Measurements from ENCODE around the gene GP2. TPM values are rescaled to one million over a fixed set of nuclear protein-coding genes. Genes with fewer than 3 reads are reported as not detected.

Gene GP2
- total RNA-seq, 4 donors from 2014 or later = 0.98 to 7.8 (median 2.7) TPM

DNA sequence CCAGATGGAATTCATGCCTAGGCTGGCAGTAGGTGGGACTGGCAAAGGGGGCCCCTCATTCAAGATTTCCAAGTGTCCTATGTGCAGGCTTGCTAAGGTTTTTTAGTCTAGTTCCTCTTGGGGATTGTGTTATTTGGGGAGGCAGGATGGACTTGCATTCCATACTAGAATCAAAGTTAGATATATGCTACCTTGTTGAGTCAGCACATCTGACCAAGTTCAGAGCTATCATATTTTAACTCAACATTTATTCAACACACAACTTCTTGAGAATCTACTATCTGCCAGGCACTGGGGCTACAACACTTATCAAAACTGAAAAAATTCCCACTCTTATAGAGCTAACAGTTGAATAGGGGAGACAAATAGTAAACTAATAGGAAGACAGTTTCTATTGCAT lies 6.7 kb downstream of the GP2 start:
- Histone ChIP-seq H3K4me3 (no peak overlapping the region), H3K27ac (no peak overlapping the region), H3K4me1 (no peaks in the 10 kb centered on the region), H3K9me3 (no peaks in the 10 kb centered on the region), H3K36me3 (no peaks in the 10 kb centered on the region), H3K27me3 (no peaks in the 10 kb centered on the region)
- DNase-seq (ENCODE audit: low spot score in 2 of 2) = no peak
- no peak for TF ChIP-seq POLR2A (IDR thresholded peaks at IDR 0.05)
- TF ChIP-seq, protein P1, sequence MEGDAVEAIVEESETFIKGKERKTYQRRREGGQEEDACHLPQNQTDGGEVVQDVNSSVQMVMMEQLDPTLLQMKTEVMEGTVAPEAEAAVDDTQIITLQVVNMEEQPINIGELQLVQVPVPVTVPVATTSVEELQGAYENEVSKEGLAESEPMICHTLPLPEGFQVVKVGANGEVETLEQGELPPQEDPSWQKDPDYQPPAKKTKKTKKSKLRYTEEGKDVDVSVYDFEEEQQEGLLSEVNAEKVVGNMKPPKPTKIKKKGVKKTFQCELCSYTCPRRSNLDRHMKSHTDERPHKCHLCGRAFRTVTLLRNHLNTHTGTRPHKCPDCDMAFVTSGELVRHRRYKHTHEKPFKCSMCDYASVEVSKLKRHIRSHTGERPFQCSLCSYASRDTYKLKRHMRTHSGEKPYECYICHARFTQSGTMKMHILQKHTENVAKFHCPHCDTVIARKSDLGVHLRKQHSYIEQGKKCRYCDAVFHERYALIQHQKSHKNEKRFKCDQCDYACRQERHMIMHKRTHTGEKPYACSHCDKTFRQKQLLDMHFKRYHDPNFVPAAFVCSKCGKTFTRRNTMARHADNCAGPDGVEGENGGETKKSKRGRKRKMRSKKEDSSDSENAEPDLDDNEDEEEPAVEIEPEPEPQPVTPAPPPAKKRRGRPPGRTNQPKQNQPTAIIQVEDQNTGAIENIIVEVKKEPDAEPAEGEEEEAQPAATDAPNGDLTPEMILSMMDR (IDR thresholded peaks at IDR 0.05) = no peak
- TF ChIP-seq EP300 (IDR thresholded peaks at IDR 0.05) = no peak

DNA sequence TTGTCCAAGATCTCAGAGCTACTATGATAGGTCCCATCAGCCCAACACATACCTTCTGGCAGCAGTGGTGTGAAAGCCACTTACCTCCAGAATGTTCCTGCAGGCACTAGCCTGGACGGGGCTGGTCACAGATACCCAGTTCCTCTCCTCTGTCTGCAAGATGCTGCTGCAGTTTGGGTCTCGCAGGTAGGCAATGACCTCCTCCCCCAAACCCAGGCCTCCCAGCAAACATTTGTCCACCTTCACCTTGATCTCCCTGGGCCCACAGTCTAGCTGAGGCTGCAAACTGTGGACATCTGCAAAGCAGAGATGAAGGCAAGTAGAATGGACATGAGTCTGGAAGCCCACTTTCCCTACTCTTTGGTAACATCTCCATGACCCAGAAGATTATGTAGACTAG lies 7.1 kb downstream of the GP2 start:
- H3K27ac ChIP-seq = no peak overlapping the region
- DNase-seq (ENCODE audit: low spot score in 2 of 2) = no peak
- H3K4me1 ChIP-seq = no peaks in the 10 kb centered on the region
- no peaks in the 10 kb centered on the region for H3K9me3 ChIP-seq
- TF ChIP-seq, protein P1 (IDR thresholded peaks at IDR 0.05) = no peak
- no peak for TF ChIP-seq EP300 (IDR thresholded peaks at IDR 0.05)
- no peak for TF ChIP-seq POLR2A (IDR thresholded peaks at IDR 0.05)
- no peaks in the 10 kb centered on the region for H3K36me3 ChIP-seq
- no peak overlapping the region for H3K4me3 ChIP-seq
- WGBS, 2 donors = 64 to 80% methylated on average over 2 of the region's 2 CpGs
- no peaks in the 10 kb centered on the region for H3K27me3 ChIP-seq

DNA sequence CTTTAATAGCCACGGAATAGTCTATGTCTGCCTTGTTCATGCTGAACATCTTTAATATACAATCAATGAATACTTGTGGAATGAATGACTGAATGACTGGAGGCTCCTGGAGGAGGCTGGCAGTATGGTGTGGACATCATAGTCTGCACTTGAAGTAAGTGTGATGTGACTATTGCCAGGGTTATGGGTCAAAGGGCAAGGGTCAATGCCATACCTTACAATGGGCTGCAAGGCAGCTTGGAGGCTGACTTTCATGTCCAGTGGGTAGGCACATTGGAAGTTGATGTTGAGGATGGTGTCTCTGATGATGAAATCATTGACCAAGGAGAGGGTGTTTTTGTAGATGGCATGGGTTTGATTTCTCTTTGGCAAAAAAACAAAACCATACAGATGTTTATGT lies 7.9 kb downstream of the GP2 start:
- H3K27me3 ChIP-seq = no peaks in the 10 kb centered on the region
- H3K4me3 ChIP-seq = no peak overlapping the region
- 68 to 81% methylated on average over 1 of the region's 1 CpG for WGBS, 2 donors
- no peaks in the 10 kb centered on the region for H3K36me3 ChIP-seq
- no peaks in the 10 kb centered on the region for H3K9me3 ChIP-seq
- TF ChIP-seq, protein P1 (IDR thresholded peaks at IDR 0.05) = no peak
- no peak for TF ChIP-seq EP300 (IDR thresholded peaks at IDR 0.05)
- no peak for TF ChIP-seq POLR2A (IDR thresholded peaks at IDR 0.05)
- no peaks in the 10 kb centered on the region for H3K4me1 ChIP-seq
- H3K27ac ChIP-seq = no peak overlapping the region
- DNase-seq (ENCODE audit: low spot score in 2 of 2) = no peak

DNA sequence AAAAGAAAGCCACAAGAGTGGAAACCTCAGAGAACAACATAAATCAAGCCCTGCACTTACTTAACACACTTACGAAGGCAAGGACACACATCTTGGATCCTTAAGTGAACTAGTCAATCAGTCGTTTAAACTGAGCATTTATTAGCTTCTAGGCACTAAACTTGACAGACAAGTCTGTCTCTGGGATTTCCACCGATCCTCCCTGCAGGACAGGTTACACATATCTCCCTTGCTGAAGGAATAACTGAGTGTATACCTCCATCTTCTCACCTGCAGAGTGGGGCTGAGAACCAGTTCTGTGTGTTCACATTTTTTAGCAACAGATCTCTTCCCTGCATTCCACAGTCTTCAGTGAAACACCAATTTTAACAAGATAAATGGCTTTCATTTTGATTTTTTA lies 8.9 kb downstream of the GP2 start:
- 48 to 59% methylated on average over 3 of the region's 3 CpGs for WGBS, 2 donors
- H3K27me3 ChIP-seq = no peaks in the 10 kb centered on the region
- H3K4me3 ChIP-seq = no peak overlapping the region
- no peaks in the 10 kb centered on the region for H3K36me3 ChIP-seq
- no peaks in the 10 kb centered on the region for H3K4me1 ChIP-seq
- no peak overlapping the region for H3K27ac ChIP-seq
- no peaks in the 10 kb centered on the region for H3K9me3 ChIP-seq
- no peak for TF ChIP-seq EP300 (IDR thresholded peaks at IDR 0.05)
- no peak for TF ChIP-seq POLR2A (IDR thresholded peaks at IDR 0.05)
- TF ChIP-seq, protein P1 (IDR thresholded peaks at IDR 0.05) = no peak
- no peak for DNase-seq (ENCODE audit: low spot score in 2 of 2)

DNA sequence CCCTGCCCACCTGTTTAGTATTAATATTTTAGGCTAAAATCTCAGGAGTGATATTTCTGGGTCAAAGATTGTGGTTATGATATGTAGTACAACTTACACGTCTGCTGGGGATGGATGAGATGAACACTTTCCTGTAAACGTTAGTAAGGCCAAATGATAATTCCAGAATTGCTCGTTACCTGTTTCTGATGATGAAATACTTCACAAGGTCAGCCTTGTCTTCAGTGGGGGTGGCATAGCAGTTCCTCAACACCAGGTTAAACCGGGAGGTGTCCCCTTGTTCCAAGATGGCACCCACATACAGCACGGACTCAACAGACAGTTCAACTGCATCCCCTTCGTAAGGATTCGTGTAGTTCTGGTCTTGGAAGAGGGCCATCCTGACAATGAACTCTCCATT lies 9.3 kb downstream of the GP2 start:
- H3K27ac ChIP-seq = no peak overlapping the region
- H3K27me3 ChIP-seq = no peaks in the 10 kb centered on the region
- no peak overlapping the region for H3K4me3 ChIP-seq
- H3K36me3 ChIP-seq = no peaks in the 10 kb centered on the region
- H3K4me1 ChIP-seq = no peaks in the 10 kb centered on the region
- WGBS, 2 donors = 71 to 80% methylated on average over 7 of the region's 7 CpGs
- no peak for DNase-seq (ENCODE audit: low spot score in 2 of 2)
- TF ChIP-seq, protein P1 (IDR thresholded peaks at IDR 0.05) = no peak
- TF ChIP-seq POLR2A (IDR thresholded peaks at IDR 0.05) (no peak), EP300 (IDR thresholded peaks at IDR 0.05) (no peak)
- H3K9me3 ChIP-seq = no peaks in the 10 kb centered on the region

Measured in tibial nerve (tissue), 4 donors.